OCI-LY7 (cell line): ENCODE measurements around the gene SEZ6L. TPM values are rescaled to one million over a fixed set of nuclear protein-coding genes. Genes with fewer than 3 reads are reported as not detected.

Source experiments
- BruUV-seq: library from RNA; stranded (reverse); fragments of 400-500 nt; replicated peaks from 2 replicates; lab custom pipeline; 2021; lab: Mats Ljungman, UMichigan
- CTCF ChIA-PET: fragments of 300-600 bp; sonication (Branson Sonifier 250); formaldehyde crosslinking; loops from one replicate; lab custom pipeline; 2022; ENCODE audit warnings: antibody characterized with exemption; ENCODE audit not compliant: unreplicated experiment; lab: Charles Lee
- POLR2A ChIA-PET: fragments of 300-600 bp; sonication (Branson Sonifier 250); formaldehyde crosslinking; loops from one replicate; lab custom pipeline; 2022; ENCODE audit warnings: antibody characterized with exemption; lab: Charles Lee
- DNase-seq: peaks from one replicate; pipeline ENCODE4 v3.0.0-alpha.2; 2015; ENCODE audit warnings: low spot score
- H2AFZ ChIP-seq: fragments of 200-600 bp; sonication (generic), shearing (Covaris generic); 2 replicates; pipeline ENCODE4 v1.6.1; 2014; ENCODE audit warnings: mild to moderate bottlenecking, antibody characterized with exemption, low read length, moderate library complexity
- H3K27ac ChIP-seq: fragments of 200-600 bp; sonication (generic); 2 replicates; pipeline ENCODE4 v1.5.1; 2014; ENCODE audit warnings: mixed run types, low read depth, mild to moderate bottlenecking, moderate library complexity, low read length, inconsistent platforms; ENCODE audit not compliant: poor library complexity, severe bottlenecking
- H3K36me3 ChIP-seq: fragments of 200-600 bp; sonication (generic); 2 replicates; pipeline ENCODE4 v1.6.1; 2014; ENCODE audit warnings: mild to moderate bottlenecking, antibody characterized with exemption, low read length, moderate library complexity, mixed read lengths; ENCODE audit not compliant: insufficient read depth
- H3K4me1 ChIP-seq: fragments of 200-600 bp; sonication (generic); 2 replicates; pipeline ENCODE4 v1.5.1; 2014; ENCODE audit warnings: mild to moderate bottlenecking, low read length; ENCODE audit not compliant: insufficient read depth, poor library complexity, severe bottlenecking
- H3K4me2 ChIP-seq: fragments of 200-600 bp; sonication (generic); 2 replicates; pipeline ENCODE4 v1.6.1; 2014; ENCODE audit warnings: mild to moderate bottlenecking, low read length
- H3K4me3 ChIP-seq: fragments of 200-600 bp; sonication (generic); 2 replicates; pipeline ENCODE4 v1.5.1; 2014; ENCODE audit warnings: mild to moderate bottlenecking, low read depth, low read length; ENCODE audit not compliant: poor library complexity, severe bottlenecking
- H3K79me2 ChIP-seq: fragments of 200-600 bp; sonication (generic); 2 replicates; pipeline ENCODE4 v1.6.1; 2016; ENCODE audit warnings: low read depth, mild to moderate bottlenecking, low read length, moderate library complexity, mixed read lengths; ENCODE audit not compliant: insufficient read depth
- H3K9me2 ChIP-seq: fragments of 200-600 bp; sonication (generic); 2 replicates; pipeline ENCODE4 v1.6.1; 2016; ENCODE audit warnings: mild to moderate bottlenecking, low read length, mixed read lengths; ENCODE audit not compliant: insufficient read depth
- H3K9me3 ChIP-seq: fragments of 200-600 bp; sonication (generic); 2 replicates; pipeline ENCODE4 v1.6.1; 2014; ENCODE audit warnings: mild to moderate bottlenecking, mixed run types, low read length, mixed read lengths
- H4K20me1 ChIP-seq: fragments of 200-600 bp; sonication (generic); 2 replicates; pipeline ENCODE4 v1.6.1; 2014; ENCODE audit warnings: mild to moderate bottlenecking, antibody characterized with exemption, low read length, moderate library complexity, mixed read lengths; ENCODE audit not compliant: insufficient read depth
- CTCF ChIP-seq: fragments of 200-600 bp; sonication (generic); conservative IDR thresholded peaks from 2 replicates; pipeline ENCODE4 v1.5.1; 2014; ENCODE audit warnings: mild to moderate bottlenecking, antibody characterized with exemption, low read length, moderate library complexity, mixed read lengths
- EZH2phosphoT487 ChIP-seq: fragments of 200-600 bp; sonication (generic); IDR thresholded peaks from 2 replicates; pipeline ENCODE4 v1.6.1; 2018; ENCODE audit warnings: low read depth, borderline replicate concordance, mild to moderate bottlenecking, mixed run types, antibody characterized with exemption, low read length, moderate library complexity, mixed read lengths
- intact Hi-C: fragments of 100-400 bp; cut with micrococcal nuclease; formaldehyde crosslinking; loops from one replicate; pipeline ENCODE4 v1.10.0; 2022; ENCODE audit not compliant: unreplicated experiment
- total RNA-seq, 2 experiments: library from RNA; depleted of rRNA in 1 of 2; stranded (reverse); fragments of >200 nt in 1 of 2; shearing (Covaris generic) in 1 of 2; gene quantifications; 2 replicates each; pipeline ENCODE4 v1.2.3, GENCODE V29; 2014 to 2022

The SEZ6L gene
- total RNA-seq, 2 experiments from 2014 or later = not detected

GRCh38 chr22:26226538-26227297 lies 57.5 kb downstream of the SEZ6L start:
- Histone ChIP-seq H4K20me1 (no peaks in the 10 kb centered on the region), H2AFZ (no peak overlapping the region), H3K4me1 (no peaks in the 10 kb centered on the region), H3K27ac (no peak overlapping the region), H3K4me2 (no peak overlapping the region), H3K4me3 (no peak overlapping the region), H3K36me3 (no peaks in the 10 kb centered on the region), H3K79me2 (no peaks in the 10 kb centered on the region), H3K9me3 (no peaks in the 10 kb centered on the region), H3K9me2 (no peaks in the 10 kb centered on the region)
- CTCF ChIA-PET = interaction anchor here (0.6 kb wide), 2 partner anchors 54 to 1178 kb away, joined by 3 to 4 read pairs; no protein-coding TSS in a partner anchor
- no TSS peak for BruUV-seq
- POLR2A ChIA-PET = no interaction called here
- TF ChIP-seq CTCF = no peak
- TF ChIP-seq EZH2phosphoT487 = no peak
- DNase-seq = no peak
- intact Hi-C loops = no loop called here

GRCh38 chr22:26229910-26230309 lies 60.6 kb downstream of the SEZ6L start:
- Histone ChIP-seq H3K4me1 (no peaks in the 10 kb centered on the region), H2AFZ (no peak overlapping the region), H3K27ac (no peak overlapping the region), H3K79me2 (no peaks in the 10 kb centered on the region), H3K4me2 (no peak overlapping the region), H3K9me2 (no peaks in the 10 kb centered on the region), H4K20me1 (no peaks in the 10 kb centered on the region), H3K9me3 (no peaks in the 10 kb centered on the region), H3K4me3 (no peak overlapping the region), H3K36me3 (no peaks in the 10 kb centered on the region)
- intact Hi-C loops = no loop called here
- POLR2A ChIA-PET = no interaction called here
- no peak for DNase-seq
- CTCF ChIA-PET = no interaction called here
- no TSS peak for BruUV-seq
- no peak for TF ChIP-seq CTCF
- no peak for TF ChIP-seq EZH2phosphoT487

- Histone ChIP-seq H3K4me2 (no peak overlapping the region), H3K4me1 (no peaks in the 10 kb centered on the region), H4K20me1 (no peaks in the 10 kb centered on the region), H3K4me3 (no peak overlapping the region), H3K9me2 (no peaks in the 10 kb centered on the region), H2AFZ (no peak overlapping the region), H3K27ac (no peak overlapping the region), H3K36me3 (no peaks in the 10 kb centered on the region), H3K9me3 (no peaks in the 10 kb centered on the region), H3K79me2 (no peaks in the 10 kb centered on the region)
- intact Hi-C loops = no loop called here
- DNase-seq = no peak
- ChIA-PET POLR2A (interaction anchor here (0.9 kb wide), 1 partner anchor 117 kb away, joined by 3 read pairs; no protein-coding TSS in a partner anchor), CTCF (no interaction called here)
- TF ChIP-seq EZH2phosphoT487 = no peak
- no peak for TF ChIP-seq CTCF
- no TSS peak for BruUV-seq
Observed at GRCh38 chr22:26234296-26234695, 65.0 kb downstream of the SEZ6L start.
